ENCODE results near the gene LRRC46.

The LRRC46 gene

DNA sequence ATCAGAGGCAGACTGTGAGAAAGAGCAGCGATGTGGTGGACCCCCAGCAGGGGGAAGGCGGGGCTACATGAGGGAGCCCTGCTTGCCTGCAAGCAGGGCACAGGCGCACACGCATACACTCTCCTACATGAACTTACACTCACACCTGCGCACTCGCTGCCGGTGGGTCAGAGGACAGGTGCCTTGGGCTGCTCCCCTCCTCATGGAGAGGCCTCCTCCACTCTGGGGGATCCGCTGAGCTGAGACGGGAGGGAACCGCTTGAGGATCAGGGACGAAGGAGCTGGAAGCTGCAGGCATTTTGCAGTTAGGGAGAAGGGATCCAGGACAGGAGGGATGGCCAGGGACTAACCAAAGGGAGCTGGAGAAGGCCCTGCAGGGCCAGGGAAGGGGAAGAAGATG is 24.0 kb upstream of the LRRC46 start:
- H2AFZ ChIP-seq (ENCODE audit: low read depth), result no peak overlapping the region
- H3K27me3 ChIP-seq (ENCODE audit: insufficient read depth, low read depth), result 0 out of 2 replicates have a peak, but pooled peaks cover 4% of the 10 kb centered on the region
- no peak overlapping the region for H3K27ac ChIP-seq
- no peak overlapping the region for H3K9ac ChIP-seq
- no peaks in the 10 kb centered on the region for H3K79me2 ChIP-seq (ENCODE audit: insufficient read depth, low read depth)
- H4K20me1 ChIP-seq (ENCODE audit: insufficient read depth), result no peaks in the 10 kb centered on the region
- no peak overlapping the region for H3K4me3 ChIP-seq (IDR thresholded peaks at IDR 0.05; ENCODE audit: insufficient read depth, low read depth, low read length)
- H3K36me3 ChIP-seq (ENCODE audit: insufficient read depth), result no peaks in the 10 kb centered on the region
- no peak overlapping the region for H3K4me2 ChIP-seq
- H3K4me1 ChIP-seq (ENCODE audit: low read depth, poor library complexity, severe bottlenecking), result peaks cover 4% of the 10 kb centered on the region
- TF ChIP-seq, protein P1, sequence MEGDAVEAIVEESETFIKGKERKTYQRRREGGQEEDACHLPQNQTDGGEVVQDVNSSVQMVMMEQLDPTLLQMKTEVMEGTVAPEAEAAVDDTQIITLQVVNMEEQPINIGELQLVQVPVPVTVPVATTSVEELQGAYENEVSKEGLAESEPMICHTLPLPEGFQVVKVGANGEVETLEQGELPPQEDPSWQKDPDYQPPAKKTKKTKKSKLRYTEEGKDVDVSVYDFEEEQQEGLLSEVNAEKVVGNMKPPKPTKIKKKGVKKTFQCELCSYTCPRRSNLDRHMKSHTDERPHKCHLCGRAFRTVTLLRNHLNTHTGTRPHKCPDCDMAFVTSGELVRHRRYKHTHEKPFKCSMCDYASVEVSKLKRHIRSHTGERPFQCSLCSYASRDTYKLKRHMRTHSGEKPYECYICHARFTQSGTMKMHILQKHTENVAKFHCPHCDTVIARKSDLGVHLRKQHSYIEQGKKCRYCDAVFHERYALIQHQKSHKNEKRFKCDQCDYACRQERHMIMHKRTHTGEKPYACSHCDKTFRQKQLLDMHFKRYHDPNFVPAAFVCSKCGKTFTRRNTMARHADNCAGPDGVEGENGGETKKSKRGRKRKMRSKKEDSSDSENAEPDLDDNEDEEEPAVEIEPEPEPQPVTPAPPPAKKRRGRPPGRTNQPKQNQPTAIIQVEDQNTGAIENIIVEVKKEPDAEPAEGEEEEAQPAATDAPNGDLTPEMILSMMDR (conservative IDR thresholded peaks at IDR 0.05; ENCODE audit: low read depth, low read length), result no peak

DNA sequence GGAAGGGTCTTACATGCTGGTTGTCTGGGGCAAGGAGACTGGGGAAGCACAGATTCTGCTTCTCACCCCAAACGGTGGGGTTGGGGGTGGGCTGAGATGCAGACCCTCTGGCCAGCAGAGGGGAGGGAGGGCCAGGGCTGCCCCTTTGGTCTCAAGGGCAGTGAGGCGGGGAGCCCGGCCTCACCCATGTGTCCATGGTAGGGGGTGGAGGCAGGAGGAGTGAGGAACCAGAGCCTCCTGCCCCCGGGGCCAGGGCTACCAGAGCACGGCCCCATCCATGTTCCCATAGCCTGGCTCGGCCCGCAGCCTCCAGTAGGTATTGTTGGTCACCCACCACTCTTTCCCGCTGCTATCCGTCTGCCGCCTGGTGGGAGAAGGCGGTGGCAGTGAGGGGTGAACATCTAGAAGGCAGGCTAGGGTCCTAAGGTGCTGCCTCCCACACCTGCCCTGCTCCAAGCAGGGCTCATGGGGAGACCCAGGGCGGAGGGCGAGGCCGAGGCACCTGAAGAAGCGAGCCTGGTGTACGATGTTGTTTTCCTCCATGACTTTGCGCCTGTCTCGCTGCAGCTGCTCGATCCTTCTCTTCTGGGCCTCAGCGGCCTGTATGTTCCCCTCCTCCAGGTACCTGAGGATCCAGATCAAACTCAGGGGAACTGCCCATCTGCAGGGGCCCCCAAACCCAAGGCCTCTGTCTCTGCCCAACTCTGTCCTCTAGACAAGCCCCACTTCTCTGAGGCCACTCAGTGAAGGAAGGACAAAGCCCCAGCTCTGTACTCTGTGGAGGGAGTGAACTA is 23.2 kb upstream of the LRRC46 start:
- no peaks in the 10 kb centered on the region for H3K36me3 ChIP-seq (ENCODE audit: insufficient read depth)
- no peak overlapping the region for H3K4me2 ChIP-seq
- no peak overlapping the region for H3K9ac ChIP-seq
- no peak overlapping the region for H3K4me3 ChIP-seq (IDR thresholded peaks at IDR 0.05; ENCODE audit: insufficient read depth, low read depth, low read length)
- no peak overlapping the region for H3K27ac ChIP-seq
- H3K79me2 ChIP-seq (ENCODE audit: insufficient read depth, low read depth), result no peaks in the 10 kb centered on the region
- no peaks in the 10 kb centered on the region for H4K20me1 ChIP-seq (ENCODE audit: insufficient read depth)
- 0 out of 2 replicates have a peak, but pooled peaks cover 4% of the 10 kb centered on the region for H3K27me3 ChIP-seq (ENCODE audit: insufficient read depth, low read depth)
- H3K4me1 ChIP-seq (ENCODE audit: low read depth, poor library complexity, severe bottlenecking), result peaks cover 4% of the 10 kb centered on the region
- no peak overlapping the region for H2AFZ ChIP-seq (ENCODE audit: low read depth)
- TF ChIP-seq, protein P1 (conservative IDR thresholded peaks at IDR 0.05; ENCODE audit: low read depth, low read length), result no peak

DNA sequence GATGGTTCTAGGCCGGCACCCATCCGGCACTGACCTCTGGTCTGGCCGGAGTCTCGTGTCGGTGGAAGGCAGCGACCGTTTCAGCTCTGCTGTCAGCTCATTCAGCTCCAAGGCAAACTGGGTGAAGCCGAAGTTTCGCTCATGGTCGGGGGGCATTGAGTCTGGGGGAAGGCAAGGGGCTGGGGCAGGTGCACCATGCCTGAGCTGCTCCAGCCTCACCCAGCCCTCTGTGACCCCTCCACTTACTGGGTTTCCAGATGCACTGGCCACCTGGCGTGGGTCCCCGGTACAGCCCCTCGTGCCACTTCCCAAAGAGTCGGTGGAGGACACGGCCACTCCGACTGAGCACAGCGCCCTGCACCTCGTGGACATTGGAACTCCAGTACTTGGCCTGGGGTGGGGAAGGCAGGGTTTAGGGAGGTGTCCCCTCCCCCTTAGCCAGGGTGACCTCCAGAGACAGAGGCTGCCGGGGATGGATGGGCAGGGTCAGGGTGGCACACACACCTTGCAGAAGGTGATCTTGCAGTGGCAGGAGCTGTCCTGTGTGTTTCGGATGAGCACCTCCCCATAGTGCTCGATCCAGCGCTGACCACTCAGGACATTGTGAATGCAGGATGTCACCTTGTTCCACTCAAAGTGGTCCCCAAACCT is 22.5 kb upstream of the LRRC46 start:
- no peak overlapping the region for H3K4me2 ChIP-seq
- H3K79me2 ChIP-seq (ENCODE audit: insufficient read depth, low read depth), result no peaks in the 10 kb centered on the region
- H3K27me3 ChIP-seq (ENCODE audit: insufficient read depth, low read depth), result 0 out of 2 replicates have a peak, but pooled peaks cover 4% of the 10 kb centered on the region
- H3K4me1 ChIP-seq (ENCODE audit: low read depth, poor library complexity, severe bottlenecking), result peaks cover 4% of the 10 kb centered on the region
- no peak overlapping the region for H3K27ac ChIP-seq
- TF ChIP-seq, protein P1 (conservative IDR thresholded peaks at IDR 0.05; ENCODE audit: low read depth, low read length), result no peak
- H2AFZ ChIP-seq (ENCODE audit: low read depth), result no peak overlapping the region
- no peak overlapping the region for H3K9ac ChIP-seq
- no peaks in the 10 kb centered on the region for H4K20me1 ChIP-seq (ENCODE audit: insufficient read depth)
- H3K4me3 ChIP-seq (IDR thresholded peaks at IDR 0.05; ENCODE audit: insufficient read depth, low read depth, low read length), result no peak overlapping the region
- no peaks in the 10 kb centered on the region for H3K36me3 ChIP-seq (ENCODE audit: insufficient read depth)

DNA sequence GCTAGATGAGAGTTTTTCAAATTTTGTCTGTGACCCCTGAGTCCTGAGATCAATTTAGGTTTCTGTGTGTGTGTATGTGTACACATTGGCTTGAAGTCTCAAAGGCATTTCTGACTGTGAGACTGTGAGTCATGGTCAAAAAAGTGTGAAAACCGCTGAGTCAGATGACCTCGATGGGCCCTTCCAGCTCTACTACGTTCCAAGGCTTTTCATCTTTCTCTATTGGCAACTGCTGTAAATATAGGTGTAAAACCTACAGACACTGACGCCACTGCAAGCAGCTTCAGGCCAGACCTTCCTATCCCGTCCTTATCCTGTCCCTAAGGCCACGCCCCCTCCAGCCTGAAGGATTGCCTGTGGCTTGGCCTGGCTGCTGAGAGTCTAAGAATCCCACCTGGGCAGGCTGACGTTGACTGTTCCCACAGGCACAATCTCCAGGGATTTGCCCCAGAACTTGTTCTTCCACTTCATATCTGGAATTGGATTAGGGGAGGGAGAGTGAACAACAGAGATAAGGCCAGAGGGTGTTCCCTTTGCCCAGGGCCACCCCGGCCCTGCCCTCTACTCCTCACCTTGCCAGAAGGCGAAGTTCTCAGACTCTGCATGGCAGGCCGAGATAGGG is 21.2 kb upstream of the LRRC46 start:
- Histone ChIP-seq H3K27me3 (ENCODE audit: insufficient read depth, low read depth) (0 out of 2 replicates have a peak, but pooled peaks cover 4% of the 10 kb centered on the region), H4K20me1 (ENCODE audit: insufficient read depth) (no peaks in the 10 kb centered on the region), H3K4me1 (ENCODE audit: low read depth, poor library complexity, severe bottlenecking) (peaks cover 4% of the 10 kb centered on the region), H2AFZ (ENCODE audit: low read depth) (no peak overlapping the region), H3K27ac (no peak overlapping the region), H3K4me2 (no peak overlapping the region), H3K36me3 (ENCODE audit: insufficient read depth) (no peaks in the 10 kb centered on the region), H3K9ac (no peak overlapping the region), H3K79me2 (ENCODE audit: insufficient read depth, low read depth) (no peaks in the 10 kb centered on the region), H3K4me3 (IDR thresholded peaks at IDR 0.05; ENCODE audit: insufficient read depth, low read depth, low read length) (no peak overlapping the region)
- TF ChIP-seq, protein P1 (conservative IDR thresholded peaks at IDR 0.05; ENCODE audit: low read depth, low read length), result no peak
